K562 (cell line): ENCODE measurements around the gene CELA3A. TPM values are rescaled to one million over a fixed set of nuclear protein-coding genes. Genes with fewer than 3 reads are reported as not detected.

ENCODE experiments used
- ARID1B ChIP-seq: fragments of 450-650 bp; IDR thresholded peaks from 2 replicates; pipeline ENCODE4 v1.6.1; 2016; ENCODE audit warnings: antibody characterized with exemption, mild to moderate bottlenecking, inconsistent platforms
- GTF2F1 ChIP-seq: IDR thresholded peaks from 2 replicates; pipeline ENCODE4 v1.6.1; 2011; ENCODE audit warnings: low read depth, low read length, improper control_type of control experiment
- HDAC6 ChIP-seq: IDR thresholded peaks from 2 replicates; pipeline ENCODE4 v1.6.1; 2012; ENCODE audit warnings: low read depth, mild to moderate bottlenecking, control low read depth, inconsistent platforms, low read length, moderate library complexity
- HMGXB4 ChIP-seq: sonication (generic); formaldehyde crosslinking; IDR thresholded peaks from 2 replicates; pipeline ENCODE4 v1.8.1; 2023; ENCODE audit warnings: mild to moderate bottlenecking, missing genetic modification reagents
- JUN ChIP-seq, 2 experiments: sonication (generic) in 1 of 2; formaldehyde crosslinking in 1 of 2; IDR thresholded peaks; 2 replicates each; pipeline versions ENCODE4 v1.6.1 to v1.8.0; 2012 to 2022; ENCODE audit warnings: borderline replicate concordance in 2 of 2, mild to moderate bottlenecking in 2 of 2, improper control_type of control experiment in 1 of 2, low read depth in 1 of 2, low read length in 1 of 2, missing genetic modification reagents in 1 of 2
- MLX ChIP-seq, 2 experiments: fragments of 450-650 bp in 1 of 2; sonication (generic) in 1 of 2; formaldehyde crosslinking; conservative IDR thresholded peaks; 2 replicates each; pipeline versions ENCODE4 v1.4.0 to v1.8.1; 2020 to 2022; ENCODE audit warnings: mild to moderate bottlenecking in 1 of 2, missing genetic modification reagents in 1 of 2
- NBN ChIP-seq: fragments of 450-650 bp; IDR thresholded peaks from 2 replicates; pipeline ENCODE4 v1.6.1; 2016; ENCODE audit warnings: low read depth, mild to moderate bottlenecking
- REST ChIP-seq, 2 experiments: fragments of 450-650 bp; formaldehyde crosslinking in 1 of 2; IDR thresholded peaks; 2 replicates each; pipeline versions ENCODE4 v1.4.0 to v1.6.1; 2014 to 2020; ENCODE audit warnings: mild to moderate bottlenecking in 2 of 2, borderline replicate concordance in 1 of 2, low read depth in 1 of 2
- STAT6 ChIP-seq: sonication (generic); formaldehyde crosslinking; IDR thresholded peaks from 2 replicates; pipeline ENCODE4 v1.8.1; 2023; ENCODE audit warnings: mild to moderate bottlenecking, missing genetic modification reagents
- TBL1XR1 ChIP-seq, 2 experiments: IDR thresholded peaks; 2 replicates each; pipeline ENCODE4 v1.6.1; 2012; ENCODE audit warnings: improper control_type of control experiment in 2 of 2, low read length in 2 of 2, mild to moderate bottlenecking in 1 of 2
- YBX1 ChIP-seq: fragments of 450-650 bp; IDR thresholded peaks from 2 replicates; pipeline ENCODE4 v1.7.1; 2016; ENCODE audit warnings: mild to moderate bottlenecking
- ZNF24 ChIP-seq: fragments of 450-650 bp; IDR thresholded peaks from 2 replicates; pipeline ENCODE4 v1.6.1; 2016
- polyA plus RNA-seq, 8 experiments: library from polyadenylated mRNA; depleted of rRNA in 4 of 8; stranded (reverse) in 5 of 8; unstranded in 3 of 8; fragments of >200 nt; fragmentation: Nextera tagmentation in 2 of 8; fragmentation: Illumina TruSeq in 1 of 8; extraction: Ambion mirVana in 2 of 8; extraction: Trizol in 1 of 8; gene quantifications; 2 replicates each; pipeline versions ENCODE4 v1.2.1 to v1.2.3, GENCODE V29; 2011 to 2014; ENCODE audit warnings: inconsistent platforms in 1 of 8, missing spikeins in 1 of 8
- total RNA-seq, 7 experiments: library from RNA; depleted of rRNA in 6 of 7; stranded (reverse); fragments of >200 nt in 6 of 7; fragmentation: Illumina TruSeq in 2 of 7; extraction: Trizol in 2 of 7; gene quantifications; 2 replicates each; pipeline versions ENCODE4 v1.2.1 to v1.2.3, GENCODE V29; 2011 to 2021; ENCODE audit warnings: low replicate concordance in 1 of 7

CELA3A gene
- total and polyA plus RNA-seq, 9 of the 15 experiments (the other 6 are each of a cell fraction or from before 2014, with no cell fraction given): 5.4 TPM; not detected in 8

- TF ChIP-seq REST (IDR thresholded peaks at IDR 0.05; ENCODE audit: borderline replicate concordance): peak; percentile 95
- TF ChIP-seq REST (CRISPR knock-in tag; IDR thresholded peaks at IDR 0.05; ENCODE audit: low read depth): no peak
- TF ChIP-seq STAT6 (CRISPR knock-in tag): no peak
- no peak for TF ChIP-seq HMGXB4 (CRISPR knock-in tag)
- TF ChIP-seq JUN (IDR thresholded peaks at IDR 0.05; ENCODE audit: borderline replicate concordance, low read depth, low read length): peak; percentile 51; the same call in 1 of the 2 replicates
- TF ChIP-seq JUN (CRISPR knock-in tag; IDR thresholded peaks at IDR 0.05; ENCODE audit: borderline replicate concordance): no peak
- peak; percentile 28; the same call in 1 of the 2 replicates for TF ChIP-seq ARID1B
- peak; percentile 77 to 83 for TF ChIP-seq TBL1XR1 (IDR thresholded peaks at IDR 0.05; ENCODE audit: low read length in 2 of 2)
- TF ChIP-seq NBN: 0 out of 2 replicates have a peak, but pooled peaks have one; percentile 35
- no peak for TF ChIP-seq HDAC6
- no peak for TF ChIP-seq MLX (CRISPR knock-in tag; conservative IDR thresholded peaks at IDR 0.05)
- no peak for TF ChIP-seq YBX1
- TF ChIP-seq ZNF24: peak; percentile 84
- no peak for TF ChIP-seq GTF2F1
Observed at GRCh38 chr1:21963477-21964217, 37.8 kb upstream of the CELA3A start (continued).
